CD4-positive, alpha-beta T cell (primary cell): ENCODE measurements around the gene RTL1. TPM values are rescaled to one million over a fixed set of nuclear protein-coding genes. Genes with fewer than 3 reads are reported as not detected.

ENCODE experiments used
- ATAC-seq: fragments of 200-7000 bp; cut with Tn5 transposase; one replicate; pipeline ENCODE4 v1.10.0; 2022; ENCODE audit warnings: mild to moderate bottlenecking; ENCODE audit not compliant: poor library complexity
- CTCF ChIA-PET: fragments of 350-600 bp; sonication (Branson Sonifier 250); formaldehyde crosslinking; loops from one replicate; lab custom pipeline; 2021; ENCODE audit warnings: antibody characterized with exemption, inconsistent platforms; lab: Charles Lee
- POLR2A ChIA-PET: fragments of 350-600 bp; sonication (Branson Sonifier 250); formaldehyde crosslinking; loops from one replicate; lab custom pipeline; 2021; ENCODE audit warnings: antibody characterized with exemption, inconsistent platforms; lab: Charles Lee
- DNase-seq, 14 experiments: peaks; one replicate each; pipeline ENCODE4 v3.0.0-alpha.2; 2013 to 2020; ENCODE audit warnings: mixed read lengths in 2 of 14
- H3K27ac ChIP-seq, 2 donors: one replicate each; pipeline versions ENCODE4 v1.5.1 to v1.7.0; 2013; ENCODE audit warnings: low read length in 2 of 2, low read depth in 1 of 2, mild to moderate bottlenecking in 1 of 2
- H3K27me3 ChIP-seq, 2 experiments: 1 replicate in 1 of 2; 2 replicates in 1 of 2; pipeline versions ENCODE4 v1.6.1 to v1.7.0; 2013; ENCODE audit warnings: low read length in 2 of 2, control low read depth in 1 of 2, mild to moderate bottlenecking in 1 of 2, moderate library complexity in 1 of 2; ENCODE audit not compliant: insufficient read depth in 2 of 2, control insufficient read depth in 1 of 2
- H3K36me3 ChIP-seq: one replicate; pipeline ENCODE4 v1.6.1; 2013; ENCODE audit warnings: low read length, control low read depth; ENCODE audit not compliant: insufficient read depth
- H3K4me1 ChIP-seq: one replicate; pipeline ENCODE4 v1.6.1; 2013; ENCODE audit warnings: low read length, control low read depth; ENCODE audit not compliant: insufficient read depth
- H3K4me3 ChIP-seq: one replicate; pipeline ENCODE4 v1.5.1; 2013; ENCODE audit warnings: mild to moderate bottlenecking, low read length, moderate library complexity
- H3K9me3 ChIP-seq, 2 experiments: 1 replicate in 1 of 2; 2 replicates in 1 of 2; pipeline versions ENCODE4 v1.6.1 to v1.7.0; 2013; ENCODE audit warnings: low read length in 2 of 2, mild to moderate bottlenecking in 2 of 2, control low read depth in 1 of 2, moderate library complexity in 1 of 2; ENCODE audit not compliant: control insufficient read depth in 1 of 2, insufficient read depth in 1 of 2
- H3K27ac Mint-ChIP-seq: one replicate; pipeline ENCODE4 v1.8.0; 2020; ENCODE audit warnings: mixed read lengths
- H3K27me3 Mint-ChIP-seq: one replicate; pipeline ENCODE4 v1.8.0; 2021; ENCODE audit warnings: mixed read lengths
- H3K36me3 Mint-ChIP-seq: one replicate; pipeline ENCODE4 v1.8.0; 2021; ENCODE audit warnings: low read depth, mixed read lengths
- H3K4me1 Mint-ChIP-seq: one replicate; pipeline ENCODE4 v1.8.0; 2021; ENCODE audit warnings: low read depth, mixed read lengths
- H3K4me3 Mint-ChIP-seq: one replicate; pipeline ENCODE4 v1.8.0; 2020; ENCODE audit warnings: mild to moderate bottlenecking, mixed read lengths
- H3K9me3 Mint-ChIP-seq: one replicate; pipeline ENCODE4 v1.8.0; 2020; ENCODE audit warnings: mixed read lengths
- CTCF ChIP-seq: fragments of 200-600 bp; IDR thresholded peaks from one replicate; pipeline ENCODE4 v1.8.0; 2022; ENCODE audit warnings: antibody characterized with exemption, mild to moderate bottlenecking
- intact Hi-C, 2 experiments: fragments of 100-400 bp; cut with DNase I in 1 of 2; cut with micrococcal nuclease in 1 of 2; formaldehyde crosslinking; loops; one replicate each; pipeline versions ENCODE4 v1.15.1 to v1.9.0; 2023 to 2025; cut with DNase I, micrococcal nuclease
- total RNA-seq, 174 experiments: library from RNA in 2 of 174; stranded (reverse) in 2 of 174; gene quantifications; one replicate each; pipeline ENCODE4 v1.2.3 and lab custom pipeline; 2021 to 2026

The RTL1 gene
- total RNA-seq, 2 experiments from 2014 or later = not detected

DNA sequence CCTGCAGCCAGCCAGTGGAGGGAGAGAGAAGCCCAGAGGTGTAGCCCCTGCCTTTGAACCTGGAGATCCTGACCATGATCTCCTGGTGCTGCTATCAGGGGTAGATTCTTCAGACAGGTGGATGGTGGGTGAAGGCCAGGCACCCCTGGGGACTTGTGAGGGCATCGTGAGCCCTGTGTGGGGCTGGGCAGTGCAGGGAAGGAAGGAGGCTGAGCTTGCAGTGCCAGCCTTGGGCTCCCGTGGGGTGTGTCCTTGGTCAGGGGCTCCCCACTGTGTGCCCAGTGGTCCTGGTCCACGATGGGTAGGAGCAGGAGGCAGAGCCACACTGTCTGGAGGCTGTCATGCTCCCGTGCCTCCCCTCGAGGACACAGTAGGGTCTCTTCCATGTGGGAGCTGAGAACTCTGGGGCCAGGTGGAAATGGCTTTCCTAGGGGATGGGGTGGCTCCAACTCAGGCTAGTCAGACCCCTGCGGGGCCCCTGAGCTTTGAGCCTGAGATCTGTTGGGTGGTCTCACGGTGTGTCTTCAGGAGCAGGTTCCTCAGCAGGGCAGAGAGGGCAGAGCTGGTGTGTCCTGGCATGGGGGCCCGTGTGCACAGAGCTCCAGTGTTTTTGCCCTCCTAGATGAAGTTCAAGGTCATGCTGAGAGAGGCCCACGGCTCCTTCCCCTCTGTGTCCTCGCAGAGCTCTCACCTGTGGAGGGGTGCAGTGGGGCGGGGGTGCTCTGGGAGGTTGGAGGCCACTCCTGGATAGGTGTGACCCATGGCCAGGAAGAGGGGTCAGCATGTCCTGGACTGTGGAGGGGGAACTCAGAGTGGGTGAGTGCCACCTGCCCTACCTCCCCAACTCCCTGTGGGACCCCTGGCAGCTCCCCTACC, 25.0 kb downstream of the RTL1 start:
- Histone ChIP-seq H3K27me3 (peaks cover 2 to 5% of the 10 kb centered on the region in 2 experiments), H3K36me3 (no peaks in the 10 kb centered on the region), H3K27ac (no peak overlapping the region), H3K4me3 (no peak overlapping the region), H3K9me3 (peaks cover 0 to 37% of the 10 kb centered on the region in 2 experiments), H3K4me1 (no peaks in the 10 kb centered on the region)
- POLR2A ChIA-PET = no interaction called here
- intact Hi-C loops = no loop called here
- Mint-ChIP-seq H3K36me3 (no peaks in the 10 kb centered on the region), H3K9me3 (no peaks in the 10 kb centered on the region), H3K4me1 (no peaks in the 10 kb centered on the region), H3K4me3 (no peak overlapping the region), H3K27me3 (peaks cover 11% of the 10 kb centered on the region), H3K27ac (no peak overlapping the region)
- ATAC-seq (no peak), DNase-seq (no peak)
- TF ChIP-seq CTCF = no peak
- CTCF ChIA-PET = no interaction called here

- CTCF ChIA-PET = no interaction called here
- Histone ChIP-seq H3K27me3 (peaks cover 2 to 5% of the 10 kb centered on the region in 2 experiments), H3K4me3 (no peak overlapping the region), H3K36me3 (no peaks in the 10 kb centered on the region), H3K27ac (no peak overlapping the region), H3K4me1 (no peaks in the 10 kb centered on the region), H3K9me3 (peaks cover 0 to 12% of the 10 kb centered on the region in 2 experiments)
- Mint-ChIP-seq H3K9me3 (no peaks in the 10 kb centered on the region), H3K4me3 (no peak overlapping the region), H3K4me1 (no peaks in the 10 kb centered on the region), H3K36me3 (no peaks in the 10 kb centered on the region), H3K27me3 (peaks cover 11% of the 10 kb centered on the region), H3K27ac (no peak overlapping the region)
- POLR2A ChIA-PET = no interaction called here
- TF ChIP-seq CTCF = no peak
- DNase-seq (peak in 1 of 14 experiments; percentile 4), ATAC-seq (no peak)
- intact Hi-C loops = no loop called here
Observed at GRCh38 chr14:100875861-100876590, 27.5 kb downstream of the RTL1 start.

GRCh38 chr14:100875126-100875525, 28.4 kb downstream of the RTL1 start:
- POLR2A ChIA-PET = no interaction called here
- Histone ChIP-seq H3K27me3 (peaks cover 2 to 5% of the 10 kb centered on the region in 2 experiments), H3K4me3 (no peak overlapping the region), H3K36me3 (no peaks in the 10 kb centered on the region), H3K4me1 (no peaks in the 10 kb centered on the region), H3K27ac (no peak overlapping the region), H3K9me3 (peaks cover 0 to 7% of the 10 kb centered on the region in 2 experiments)
- H3K9me3 Mint-ChIP-seq = no peaks in the 10 kb centered on the region
- H3K27ac Mint-ChIP-seq = no peak overlapping the region
- no peak for ATAC-seq
- no peak for TF ChIP-seq CTCF
- no peaks in the 10 kb centered on the region for H3K36me3 Mint-ChIP-seq
- H3K4me1 Mint-ChIP-seq = no peaks in the 10 kb centered on the region
- intact Hi-C loops = no loop called here
- H3K4me3 Mint-ChIP-seq = no peak overlapping the region
- CTCF ChIA-PET = no interaction called here
- peaks cover 11% of the 10 kb centered on the region for H3K27me3 Mint-ChIP-seq
- peak in 1 of 14 experiments; percentile 2 for DNase-seq
